H1 (cell line): Measurements from ENCODE around the gene VSIR. TPM values are rescaled to one million over a fixed set of nuclear protein-coding genes. Genes with fewer than 3 reads are reported as not detected.

ENCODE experiments used
- CTCF ChIA-PET: fragments of 300-600 bp; sonication (Branson Sonifier 250); formaldehyde crosslinking; loops from one replicate; lab custom pipeline; 2021; ENCODE audit not compliant: partially characterized antibody; lab: Charles Lee
- POLR2A ChIA-PET: fragments of 300-600 bp; sonication (Branson Sonifier 250); formaldehyde crosslinking; loops from one replicate; lab custom pipeline; 2021; ENCODE audit warnings: inconsistent platforms; ENCODE audit not compliant: partially characterized antibody; lab: Charles Lee
- DNase-seq, 2 experiments: peaks; one replicate each; pipeline versions ENCODE4 v3.0.0 to v3.0.0-alpha.2; 2010 to 2022; ENCODE audit warnings: low spot score in 2 of 2, low read depth in 1 of 2, mixed read lengths in 1 of 2
- FAIRE-seq: peaks from 2 replicates; lab custom pipeline; 2011; peaks lifted over from hg19 to GRCh38; lab: Jason Lieb, UNC
- H2AFZ ChIP-seq: 2 replicates; pipeline ENCODE4 v1.8.1; 2012; ENCODE audit warnings: low read length, inconsistent platforms
- H2AK5ac ChIP-seq: 2 replicates; pipeline ENCODE4 v1.6.1; 2013; ENCODE audit warnings: low read depth, low read length
- H2BK120ac ChIP-seq: replicated peaks from 2 replicates; pipeline ENCODE3; 2013; ENCODE audit warnings: low read depth, low read length, inconsistent platforms
- H2BK12ac ChIP-seq: 2 replicates; pipeline ENCODE4 v1.6.1; 2013; ENCODE audit warnings: low read depth, low read length
- H2BK15ac ChIP-seq: 2 replicates; pipeline ENCODE4 v1.6.1; 2013; ENCODE audit warnings: low read length
- H2BK20ac ChIP-seq: 2 replicates; pipeline ENCODE4 v1.6.1; 2013; ENCODE audit warnings: low read length
- H2BK5ac ChIP-seq: 2 replicates; pipeline ENCODE4 v1.6.1; 2013; ENCODE audit warnings: low read depth, low read length
- H3K14ac ChIP-seq: 2 replicates; pipeline ENCODE4 v1.6.1; 2013; ENCODE audit warnings: inconsistent platforms; ENCODE audit not compliant: insufficient read length
- H3K18ac ChIP-seq: 2 replicates; pipeline ENCODE4 v1.6.1; 2013; ENCODE audit warnings: low read length; ENCODE audit errors: extremely low read depth
- H3K23ac ChIP-seq: 2 replicates; pipeline ENCODE4 v1.6.1; 2013; ENCODE audit warnings: inconsistent platforms; ENCODE audit not compliant: insufficient read length
- H3K23me2 ChIP-seq: 2 replicates; pipeline ENCODE4 v1.6.1; 2013; ENCODE audit warnings: low read depth, low read length
- H3K27ac ChIP-seq: 2 replicates; pipeline ENCODE4 v1.6.1; 2011; ENCODE audit warnings: low read depth, low read length, inconsistent platforms
- H3K27me3 ChIP-seq, 4 experiments: replicated peaks in 1 of 4; 1 replicate in 1 of 4; 2 replicates in 3 of 4; pipeline versions ENCODE4 v1.6.1 to v1.8.1; 2011 to 2013; ENCODE audit warnings: low read length in 3 of 4, mild to moderate bottlenecking in 3 of 4, inconsistent platforms in 2 of 4, mixed read lengths in 2 of 4, moderate library complexity in 1 of 4; ENCODE audit not compliant: control insufficient read depth in 3 of 4, insufficient read depth in 3 of 4; ENCODE audit errors: extremely low read depth in 1 of 4
- H3K36me3 ChIP-seq, 4 experiments: 2 replicates each; pipeline versions ENCODE4 v1.6.1 to v1.8.1; 2011 to 2013; ENCODE audit warnings: mild to moderate bottlenecking in 4 of 4, low read length in 3 of 4, moderate library complexity in 2 of 4, control low read depth in 1 of 4, inconsistent platforms in 1 of 4; ENCODE audit not compliant: insufficient read depth in 4 of 4, control insufficient read depth in 2 of 4
- H3K4ac ChIP-seq: replicated peaks from 2 replicates; pipeline ENCODE3; 2013; ENCODE audit warnings: low read length, low read depth, mixed read lengths, inconsistent platforms; ENCODE audit not compliant: insufficient read length
- H3K4me1 ChIP-seq, 4 experiments: replicated peaks in 1 of 4; 1 replicate in 1 of 4; 2 replicates in 3 of 4; pipeline versions ENCODE4 v1.6.1 to v1.8.1; 2011 to 2013; ENCODE audit warnings: low read length in 3 of 4, inconsistent platforms in 2 of 4, mixed read lengths in 1 of 4; ENCODE audit not compliant: insufficient read depth in 4 of 4, control insufficient read depth in 3 of 4
- H3K4me2 ChIP-seq, 2 experiments: 2 replicates each; pipeline versions ENCODE4 v1.6.1 to v1.8.1; 2011 to 2013; ENCODE audit warnings: low read depth in 2 of 2, low read length in 2 of 2, control low read depth in 1 of 2, inconsistent platforms in 1 of 2, mild to moderate bottlenecking in 1 of 2; ENCODE audit not compliant: insufficient read depth in 1 of 2
- H3K4me3 ChIP-seq, 4 experiments: fragments of 200-600, 300-600 bp in 1 of 4; sonication (generic), shearing (Covaris generic), sonication (Bioruptor Twin) in 1 of 4; 2 replicates each; pipeline versions ENCODE4 v1.5.1 to v1.8.1; 2011 to 2016; ENCODE audit warnings: low read length in 4 of 4, low read depth in 3 of 4, control low read depth in 2 of 4, inconsistent platforms in 2 of 4, mild to moderate bottlenecking in 2 of 4, mixed read lengths in 1 of 4, moderate library complexity in 1 of 4; ENCODE audit not compliant: insufficient read depth in 2 of 4; ENCODE audit errors: extremely low read depth in 1 of 4
- H3K56ac ChIP-seq: replicated peaks from 2 replicates; pipeline ENCODE3; 2013; ENCODE audit warnings: low read depth, mild to moderate bottlenecking, mixed read lengths, low read length, inconsistent platforms; ENCODE audit not compliant: insufficient read length
- H3K79me1 ChIP-seq: 2 replicates; pipeline ENCODE4 v1.6.1; 2013; ENCODE audit warnings: low read depth, low read length, control low read depth
- H3K79me2 ChIP-seq, 2 experiments: 2 replicates each; pipeline versions ENCODE4 v1.6.1 to v1.8.1; 2012 to 2013; ENCODE audit warnings: low read length in 2 of 2, mild to moderate bottlenecking in 2 of 2, inconsistent platforms in 1 of 2; ENCODE audit not compliant: insufficient read depth in 2 of 2, control insufficient read depth in 1 of 2
- H3K9ac ChIP-seq, 4 experiments: replicated peaks in 1 of 4; 1 replicate in 1 of 4; 2 replicates in 3 of 4; pipeline versions ENCODE4 v1.6.1 to v1.8.1; 2011 to 2013; ENCODE audit warnings: low read depth in 3 of 4, low read length in 3 of 4, control low read depth in 2 of 4, mild to moderate bottlenecking in 2 of 4, moderate library complexity in 2 of 4, inconsistent platforms in 1 of 4; ENCODE audit errors: extremely low read depth in 1 of 4
- H3K9me3 ChIP-seq, 2 experiments: 2 replicates each; pipeline versions ENCODE4 v1.6.1 to v1.8.1; 2012 to 2013; ENCODE audit warnings: mild to moderate bottlenecking in 2 of 2, moderate library complexity in 2 of 2, control low read depth in 1 of 2, inconsistent platforms in 1 of 2, low read depth in 1 of 2, low read length in 1 of 2, mixed read lengths in 1 of 2; ENCODE audit not compliant: insufficient read depth in 2 of 2
- H4K20me1 ChIP-seq, 2 experiments: replicated peaks in 1 of 2; 2 replicates each; pipeline versions ENCODE3 to v1.8.1; 2011 to 2013; ENCODE audit warnings: inconsistent platforms in 2 of 2, low read length in 2 of 2, mild to moderate bottlenecking in 1 of 2; ENCODE audit not compliant: insufficient read depth in 2 of 2, control insufficient read depth in 1 of 2
- H4K5ac ChIP-seq: 2 replicates; pipeline ENCODE4 v1.6.1; 2013; ENCODE audit warnings: low read length, low read depth, mixed read lengths, inconsistent platforms; ENCODE audit not compliant: insufficient read length
- H4K8ac ChIP-seq: 2 replicates; pipeline ENCODE4 v1.8.0; 2013; ENCODE audit warnings: mild to moderate bottlenecking, moderate library complexity, low read length, inconsistent platforms; ENCODE audit not compliant: insufficient read depth; ENCODE audit errors: extremely low read depth
- H4K91ac ChIP-seq: replicated peaks from 2 replicates; pipeline ENCODE3; 2013; ENCODE audit warnings: low read length, mixed read lengths, inconsistent platforms; ENCODE audit not compliant: insufficient read length
- BCL11A ChIP-seq, 2 experiments: IDR thresholded peaks; one replicate each; pipeline ENCODE4 v1.6.1; 2011; ENCODE audit warnings: low read depth in 2 of 2, low read length in 2 of 2, mild to moderate bottlenecking in 2 of 2
- CBX8 ChIP-seq: fragments of 300-800, 300-1000 bp; sonication (generic); IDR thresholded peaks from 2 replicates; pipeline ENCODE4 v1.7.1; 2016; ENCODE audit warnings: low read depth, low read length, borderline replicate concordance
- CHD2 ChIP-seq: IDR thresholded peaks from 2 replicates; pipeline ENCODE4 v1.6.1; 2012; ENCODE audit warnings: low read length, improper control_type of control experiment
- EZH2 ChIP-seq: fragments of 200-600 bp; sonication (generic); IDR thresholded peaks from 2 replicates; pipeline ENCODE4 v1.7.1; 2012; ENCODE audit warnings: low read depth, mild to moderate bottlenecking, moderate library complexity, low read length, inconsistent platforms; ENCODE audit not compliant: severe bottlenecking
- POLR2AphosphoS5 ChIP-seq: IDR thresholded peaks from 2 replicates; pipeline ENCODE4 v1.6.1; 2011; ENCODE audit warnings: low read depth, low read length
- SP1 ChIP-seq: IDR thresholded peaks from 2 replicates; pipeline ENCODE4 v1.6.1; 2011; ENCODE audit warnings: low read depth, low read length
- TAF1 ChIP-seq: IDR thresholded peaks from 2 replicates; pipeline ENCODE4 v1.6.1; 2011; ENCODE audit warnings: mild to moderate bottlenecking, low read depth, low read length
- TCF12 ChIP-seq: IDR thresholded peaks from 2 replicates; pipeline ENCODE4 v1.6.1; 2011; ENCODE audit warnings: low read depth, mild to moderate bottlenecking, low read length
- YY1 ChIP-seq: IDR thresholded peaks from 2 replicates; pipeline ENCODE4 v1.6.1; 2011; ENCODE audit warnings: low read depth, mild to moderate bottlenecking, low read length
- WGBS, 2 experiments: shearing (Covaris generic) in 1 of 2; methylation state at CpG; one replicate each; pipeline versions ENCODE4 v1.1.6 to v1.1.7; 2013 to 2015; ENCODE audit warnings: low lambda C conversion rate in 2 of 2, mixed read lengths in 2 of 2, inconsistent platforms in 1 of 2, low coverage in 1 of 2, missing lambda C conversion rate in 1 of 2; ENCODE audit not compliant: insufficient replicate concordance in 2 of 2, insufficient coverage in 1 of 2, insufficient read length in 1 of 2; ENCODE audit errors: extremely low coverage in 1 of 2, missing lambda C conversion rate in 1 of 2; 5-methylcytosine and 5-hydroxymethylcytosine counted together
- polyA plus RNA-seq, 7 experiments: library from polyadenylated mRNA; depleted of rRNA in 3 of 7; stranded (reverse) in 5 of 7; unstranded in 2 of 7; fragments of >200 nt in 5 of 7; fragments of 200-250 nt in 2 of 7; gene quantifications; 1 replicate in 5 of 7; 2 replicates in 1 of 7; 4 replicates in 1 of 7; pipeline versions ENCODE4 v1.2.1 to v1.2.3, GENCODE V29; 2011 to 2013; ENCODE audit warnings: missing spikeins in 2 of 7, mixed read lengths in 2 of 7
- total RNA-seq: library from RNA; stranded (reverse); fragmentation: NEBNext Ultra II Directional; extraction: Animal tissue kit (Norgen Biotek cat#: 25700); gene quantifications from 2 replicates; pipeline ENCODE4 v1.2.1, GENCODE V29; 2021

VSIR gene
- total and polyA plus RNA-seq, 2 of the 8 experiments (the other 6 are each of a cell fraction or from before 2014, with no cell fraction given): 0.33 TPM; not detected in 1

- FAIRE-seq (no peak), DNase-seq (no peak)
Measured at GRCh38 chr10:71783917-71784678, 10.8 kb upstream of the VSIR start.

More at GRCh38 chr10:71783917-71784678, 10.8 kb upstream of the VSIR start:
- H3K14ac ChIP-seq: no peak overlapping the region
- H3K9me3 ChIP-seq: no peaks in the 10 kb centered on the region
- H3K9ac ChIP-seq: no peak overlapping the region
- H2AK5ac ChIP-seq: no peak overlapping the region
- H3K4me1 ChIP-seq: peaks cover 0 to 6% (median 2%) of the 10 kb centered on the region in 4 experiments; a peak in 4 of 7 replicates
- no peaks in the 10 kb centered on the region for H4K20me1 ChIP-seq
- no peak overlapping the region for H4K91ac ChIP-seq
- H2AFZ ChIP-seq: no peak overlapping the region
- H3K4me2 ChIP-seq: no peak overlapping the region
- H3K56ac ChIP-seq: no peak overlapping the region
- no peaks in the 10 kb centered on the region for H3K79me1 ChIP-seq
- no peak overlapping the region for H3K23ac ChIP-seq
- H2BK5ac ChIP-seq: no peak overlapping the region
- H4K8ac ChIP-seq: 0 out of 2 replicates have a peak overlapping the region, but pooled peaks have one; percentile 40
- no peak overlapping the region for H2BK15ac ChIP-seq
- H3K23me2 ChIP-seq: no peaks in the 10 kb centered on the region
- POLR2A ChIA-PET: no interaction called here
- H2BK12ac ChIP-seq: no peak overlapping the region; the same call in 1 of the 2 replicates
- no peak overlapping the region for H3K4me3 ChIP-seq
- TF ChIP-seq CHD2 (no peak), YY1 (no peak), POLR2AphosphoS5 (no peak), BCL11A (IDR thresholded peaks at IDR 0.05; ENCODE audit: low read depth in 2 of 2, low read length in 2 of 2) (no peak), TCF12 (no peak), SP1 (no peak), CBX8 (no peak), EZH2 (no peak), TAF1 (no peak)
- CTCF ChIA-PET: interaction anchor here (0.9 to 2.7 kb wide), 9 partner anchors 11 to 112 kb away, joined by 3 to 28 read pairs (median 3); partner anchors contain the start of gene VSIR
- H3K18ac ChIP-seq: no peak overlapping the region
- H3K4ac ChIP-seq: no peak overlapping the region
- no peak overlapping the region for H3K27ac ChIP-seq
- H3K36me3 ChIP-seq: no peaks in the 10 kb centered on the region
- no peaks in the 10 kb centered on the region for H3K79me2 ChIP-seq
- no peak overlapping the region for H2BK20ac ChIP-seq
- no peak overlapping the region for H2BK120ac ChIP-seq
- WGBS, 2 experiments: 92% methylated on average over 17 of the region's 17 CpGs; no CpG with 5 or more reads in 1 of the 2 experiments
- no peaks in the 10 kb centered on the region for H3K27me3 ChIP-seq
- no peak overlapping the region for H4K5ac ChIP-seq
